ENCODE results near the gene ZNF212.
"Not testable (repeated sequence)": the region's sequence is repeated elsewhere in the genome, so short reads cannot be mapped to it uniquely, and the experiment has no call there.

The ZNF212 gene

DNA sequence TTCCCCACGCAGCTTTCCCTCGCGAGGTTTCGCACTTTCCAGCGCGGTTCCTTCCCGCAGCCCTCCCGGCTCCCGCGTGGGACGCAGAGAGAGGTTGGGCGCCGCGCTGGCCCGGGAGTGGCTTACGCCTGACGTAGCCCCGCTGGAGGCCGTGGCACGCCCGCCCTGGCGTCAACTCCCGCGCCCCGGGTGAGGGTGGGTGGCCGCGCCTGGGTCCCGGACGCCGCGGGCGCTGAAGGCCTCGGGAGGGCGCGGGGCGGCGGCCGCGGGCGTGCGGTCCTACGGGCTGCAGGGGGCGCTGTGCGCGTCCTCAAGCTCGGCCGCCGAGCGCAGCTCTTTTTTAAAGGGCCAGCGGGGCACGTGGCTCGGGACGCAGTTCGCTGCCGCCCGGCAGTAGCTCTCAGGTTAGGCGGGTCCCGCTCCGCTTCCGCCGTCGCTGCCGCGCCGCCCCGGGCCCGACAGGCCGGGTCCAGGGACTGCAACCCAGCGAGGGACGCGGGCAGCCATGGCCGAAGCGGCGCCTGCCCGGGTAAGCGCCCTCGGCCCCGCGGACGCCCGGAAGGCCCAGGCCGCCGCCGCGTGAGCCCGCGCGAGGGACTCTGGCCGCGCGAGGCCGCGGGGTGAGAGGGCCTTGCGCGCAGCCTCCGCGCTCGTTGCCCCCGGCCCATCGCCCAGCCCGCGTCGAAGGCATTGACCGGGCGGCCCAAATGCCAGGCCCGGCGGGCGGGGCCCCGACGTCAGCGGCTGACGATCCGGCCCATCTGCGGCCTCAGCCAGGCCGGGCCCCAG, 22.6 kb downstream of the ZNF212 start, which contains the start of gene ZNF783:
ZNF783 (plus strand) TSS at position 368 of the 789 bp plus-strand sequence; CDS start at position 506, 138 bp downstream.
- CTCF ChIA-PET: interaction anchor here (0.7 to 3.3 kb wide), 29 partner anchors 9 to 376 kb away, joined by 3 to 40 read pairs (median 4); partner anchors contain the start of genes ZNF212, ZNF282, ZNF398 and ZNF425
- peak; percentile 16 for DNase-seq (ENCODE audit: low read depth, low spot score)
- POLR2A ChIA-PET: interaction anchor here (0.8 to 1.6 kb wide), 10 partner anchors 9 to 445 kb away, joined by 3 to 13 read pairs (median 4); partner anchors contain the start of genes ZNF282 and ZNF398

DNA sequence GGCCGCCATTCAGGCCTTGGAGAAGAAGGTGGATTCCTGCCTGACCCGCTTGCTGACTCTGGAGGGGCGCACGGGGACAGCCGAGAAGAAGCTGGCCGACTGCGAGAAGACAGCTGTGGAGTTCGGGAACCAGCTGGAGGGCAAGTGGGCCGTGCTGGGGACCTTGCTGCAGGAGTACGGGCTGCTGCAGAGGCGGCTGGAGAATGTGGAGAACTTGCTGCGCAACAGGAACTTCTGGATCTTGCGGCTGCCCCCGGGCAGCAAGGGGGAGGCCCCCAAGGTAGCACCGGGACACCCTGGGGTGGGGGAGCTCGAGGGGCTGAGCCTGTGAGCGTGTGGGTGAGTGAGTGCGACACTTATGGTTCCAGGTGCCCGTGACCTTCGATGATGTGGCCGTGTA, 27.0 kb downstream of the ZNF212 start:
- ChIA-PET CTCF (no interaction called here), POLR2A (no interaction called here)
- DNase-seq (ENCODE audit: low read depth, low spot score): no peak
- TF ChIP-seq, protein P1, sequence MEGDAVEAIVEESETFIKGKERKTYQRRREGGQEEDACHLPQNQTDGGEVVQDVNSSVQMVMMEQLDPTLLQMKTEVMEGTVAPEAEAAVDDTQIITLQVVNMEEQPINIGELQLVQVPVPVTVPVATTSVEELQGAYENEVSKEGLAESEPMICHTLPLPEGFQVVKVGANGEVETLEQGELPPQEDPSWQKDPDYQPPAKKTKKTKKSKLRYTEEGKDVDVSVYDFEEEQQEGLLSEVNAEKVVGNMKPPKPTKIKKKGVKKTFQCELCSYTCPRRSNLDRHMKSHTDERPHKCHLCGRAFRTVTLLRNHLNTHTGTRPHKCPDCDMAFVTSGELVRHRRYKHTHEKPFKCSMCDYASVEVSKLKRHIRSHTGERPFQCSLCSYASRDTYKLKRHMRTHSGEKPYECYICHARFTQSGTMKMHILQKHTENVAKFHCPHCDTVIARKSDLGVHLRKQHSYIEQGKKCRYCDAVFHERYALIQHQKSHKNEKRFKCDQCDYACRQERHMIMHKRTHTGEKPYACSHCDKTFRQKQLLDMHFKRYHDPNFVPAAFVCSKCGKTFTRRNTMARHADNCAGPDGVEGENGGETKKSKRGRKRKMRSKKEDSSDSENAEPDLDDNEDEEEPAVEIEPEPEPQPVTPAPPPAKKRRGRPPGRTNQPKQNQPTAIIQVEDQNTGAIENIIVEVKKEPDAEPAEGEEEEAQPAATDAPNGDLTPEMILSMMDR (IDR thresholded peaks at IDR 0.05; ENCODE audit: insufficient read depth, low read length, missing control alignments): no peak
- H3K4me3 ChIP-seq (ENCODE audit: low read depth, low read length): no peak overlapping the region

More for the DNA sequence above, 22.6 kb downstream of the ZNF212 start, which contains the start of gene ZNF783:
- TF ChIP-seq, protein P1 (IDR thresholded peaks at IDR 0.05; ENCODE audit: insufficient read depth, low read length, missing control alignments): peak; percentile 66
- H3K4me3 ChIP-seq (ENCODE audit: low read depth, low read length): peak within 1 kb of the TSS; percentile 63

DNA sequence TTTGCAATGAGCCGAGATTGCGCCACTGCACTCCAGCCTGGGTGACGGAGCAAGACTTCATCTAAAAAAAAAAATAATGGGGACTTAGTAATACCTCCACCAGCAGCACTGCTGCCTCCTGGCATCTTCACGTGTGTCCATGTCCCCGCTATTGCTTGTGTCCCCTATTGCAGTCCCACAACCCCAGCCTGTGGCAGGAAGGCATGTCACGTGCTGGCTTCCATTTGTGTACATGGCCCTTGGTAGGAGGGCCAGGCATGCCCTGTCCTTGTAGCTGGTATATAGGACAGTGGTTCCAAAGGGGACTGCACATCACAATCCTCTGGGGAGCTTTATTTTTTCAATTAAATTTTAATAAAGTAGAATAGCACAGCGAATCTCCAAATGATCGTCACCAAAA, 28.3 kb downstream of the ZNF212 start:
- no peak overlapping the region for H3K4me3 ChIP-seq (ENCODE audit: low read depth, low read length)
- DNase-seq (ENCODE audit: low read depth, low spot score): no peak
- POLR2A ChIA-PET: no interaction called here
- CTCF ChIA-PET: no interaction called here
- TF ChIP-seq, protein P1 (IDR thresholded peaks at IDR 0.05; ENCODE audit: insufficient read depth, low read length, missing control alignments): no peak

DNA sequence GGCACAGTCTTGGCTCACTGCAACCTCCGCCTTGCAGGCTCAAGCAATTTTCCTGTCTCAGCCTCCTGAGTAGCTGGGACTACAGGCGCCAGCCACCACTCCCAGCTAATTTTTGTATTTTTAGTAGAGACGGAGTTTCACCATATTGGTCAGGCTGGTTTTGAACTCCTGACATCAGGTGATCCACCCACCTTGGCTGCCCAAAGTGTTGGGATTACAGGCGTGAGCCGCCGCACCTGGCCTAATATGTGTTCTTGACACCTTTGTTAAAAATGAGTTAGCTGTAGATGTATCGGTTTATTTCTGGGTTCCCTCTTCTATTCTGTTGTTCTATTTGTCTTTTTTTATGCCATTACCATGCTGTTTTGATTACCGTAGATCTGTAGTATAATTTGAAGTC, 35.0 kb downstream of the ZNF212 start:
- DNase-seq (ENCODE audit: low read depth, low spot score); H3K4me3 ChIP-seq (ENCODE audit: low read depth, low read length); POLR2A ChIA-PET: not testable (repeated sequence)
- CTCF ChIA-PET: interaction anchor here (2.2 kb wide), 1 partner anchor 13 kb away, joined by 11 read pairs; the partner anchor contains the start of gene ZNF783

DNA sequence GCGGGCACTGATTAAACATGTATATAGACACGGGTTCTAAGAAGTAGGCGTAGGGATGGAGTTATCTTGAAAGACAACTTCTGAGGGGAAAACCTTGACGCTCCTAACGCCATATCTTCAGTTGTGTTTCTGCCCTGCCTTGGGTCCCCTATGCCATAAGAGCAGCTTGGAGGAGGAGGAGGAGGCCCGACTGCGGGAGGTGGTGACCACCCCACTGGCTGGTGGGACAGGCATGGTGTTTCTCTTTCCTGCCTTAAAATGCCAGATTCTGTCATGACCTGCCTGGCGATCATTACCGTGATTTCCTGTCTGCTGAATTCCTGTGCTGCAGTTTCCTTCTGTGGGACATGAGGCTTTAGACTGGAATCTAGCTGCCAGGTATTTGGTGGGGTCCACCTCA, 38.4 kb downstream of the ZNF212 start:
- TF ChIP-seq, protein P1 (IDR thresholded peaks at IDR 0.05; ENCODE audit: insufficient read depth, low read length, missing control alignments): no peak
- CTCF ChIA-PET: interaction anchor here (1.1 kb wide), 1 partner anchor 16 kb away, joined by 3 read pairs; the partner anchor contains the start of gene ZNF783

DNA sequence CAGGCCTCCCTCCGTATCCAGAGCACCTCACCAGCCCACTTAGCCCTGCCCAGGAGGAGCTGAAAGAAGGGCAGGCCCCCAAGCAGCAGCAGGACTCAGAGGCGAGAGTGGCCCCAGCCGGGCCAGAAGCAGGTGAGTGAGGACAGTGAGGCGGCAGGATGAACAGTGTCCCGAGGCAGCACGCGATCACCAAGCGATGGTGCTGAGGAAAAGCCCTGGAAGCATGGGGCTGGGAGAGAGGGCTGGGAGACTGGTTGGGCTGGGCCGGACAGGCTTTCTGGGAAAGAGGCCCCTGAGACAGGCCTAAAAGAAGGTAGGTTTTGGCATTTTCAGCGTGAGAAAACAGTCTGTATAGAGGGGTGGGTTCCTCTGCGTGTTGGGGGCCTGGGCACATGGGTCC, 38.9 kb downstream of the ZNF212 start:
- no peak overlapping the region for H3K4me3 ChIP-seq (ENCODE audit: low read depth, low read length)
- CTCF ChIA-PET: interaction anchor here (1.1 kb wide), 1 partner anchor 16 kb away, joined by 3 read pairs; the partner anchor contains the start of gene ZNF783
- no peak for DNase-seq (ENCODE audit: low read depth, low spot score)
- POLR2A ChIA-PET: no interaction called here
- TF ChIP-seq, protein P1 (IDR thresholded peaks at IDR 0.05; ENCODE audit: insufficient read depth, low read length, missing control alignments): no peak

More for the DNA sequence above, 38.4 kb downstream of the ZNF212 start:
- H3K4me3 ChIP-seq (ENCODE audit: low read depth, low read length): no peak overlapping the region
- no peak for DNase-seq (ENCODE audit: low read depth, low spot score)
- POLR2A ChIA-PET: no interaction called here
